Measurements from ENCODE around the gene FHIT. TPM values are rescaled to one million over a fixed set of nuclear protein-coding genes. Genes with fewer than 3 reads are reported as not detected.

Gene FHIT
- total RNA-seq, 4 donors from 2014 or later = 0.72 to 5.2 (median 2.1) TPM

DNA sequence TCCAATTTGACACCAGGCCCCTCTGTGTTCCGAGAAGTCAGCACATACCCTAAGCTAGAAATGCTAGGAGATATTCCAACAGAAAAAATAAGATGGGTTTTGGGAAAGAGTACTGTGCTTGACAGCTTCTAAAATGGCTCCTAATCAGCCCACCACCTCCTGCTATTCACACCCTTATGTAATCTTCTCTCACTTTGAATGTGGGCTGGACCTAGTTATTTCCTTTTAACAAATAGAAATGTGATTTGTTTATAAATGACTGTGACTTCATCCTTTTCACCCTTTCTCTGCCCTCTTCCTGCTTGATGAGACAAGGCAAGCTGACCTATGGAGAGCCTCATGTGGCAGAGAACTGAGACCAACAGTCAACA, 961.1 kb downstream of the FHIT start:
- intact Hi-C loops (cut with DNase I; ENCODE audit: low total_unique reads) = no loop called here
- in situ Hi-C loops (cut with MboI; ENCODE audit: low sequenced_read_pairs in 4 of 4) = no loop called here
- Histone ChIP-seq H3K4me1 (peaks cover 4 to 6% of the 10 kb centered on the region in 2 donors), H3K27ac (no peak overlapping the region), H3K36me3 (no peaks in the 10 kb centered on the region), H3K4me3 (no peak overlapping the region), H3K9me3 (no peaks in the 10 kb centered on the region), H3K27me3 (no peaks in the 10 kb centered on the region)
- no peak for DNase-seq
- TF ChIP-seq POLR2A (IDR thresholded peaks at IDR 0.05) = no peak
- TF ChIP-seq, protein P1, sequence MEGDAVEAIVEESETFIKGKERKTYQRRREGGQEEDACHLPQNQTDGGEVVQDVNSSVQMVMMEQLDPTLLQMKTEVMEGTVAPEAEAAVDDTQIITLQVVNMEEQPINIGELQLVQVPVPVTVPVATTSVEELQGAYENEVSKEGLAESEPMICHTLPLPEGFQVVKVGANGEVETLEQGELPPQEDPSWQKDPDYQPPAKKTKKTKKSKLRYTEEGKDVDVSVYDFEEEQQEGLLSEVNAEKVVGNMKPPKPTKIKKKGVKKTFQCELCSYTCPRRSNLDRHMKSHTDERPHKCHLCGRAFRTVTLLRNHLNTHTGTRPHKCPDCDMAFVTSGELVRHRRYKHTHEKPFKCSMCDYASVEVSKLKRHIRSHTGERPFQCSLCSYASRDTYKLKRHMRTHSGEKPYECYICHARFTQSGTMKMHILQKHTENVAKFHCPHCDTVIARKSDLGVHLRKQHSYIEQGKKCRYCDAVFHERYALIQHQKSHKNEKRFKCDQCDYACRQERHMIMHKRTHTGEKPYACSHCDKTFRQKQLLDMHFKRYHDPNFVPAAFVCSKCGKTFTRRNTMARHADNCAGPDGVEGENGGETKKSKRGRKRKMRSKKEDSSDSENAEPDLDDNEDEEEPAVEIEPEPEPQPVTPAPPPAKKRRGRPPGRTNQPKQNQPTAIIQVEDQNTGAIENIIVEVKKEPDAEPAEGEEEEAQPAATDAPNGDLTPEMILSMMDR (IDR thresholded peaks at IDR 0.05 in 4 of 5, conservative IDR thresholded peaks at IDR 0.05 in 1 of 5) = no peak
- no peak for ATAC-seq

DNA sequence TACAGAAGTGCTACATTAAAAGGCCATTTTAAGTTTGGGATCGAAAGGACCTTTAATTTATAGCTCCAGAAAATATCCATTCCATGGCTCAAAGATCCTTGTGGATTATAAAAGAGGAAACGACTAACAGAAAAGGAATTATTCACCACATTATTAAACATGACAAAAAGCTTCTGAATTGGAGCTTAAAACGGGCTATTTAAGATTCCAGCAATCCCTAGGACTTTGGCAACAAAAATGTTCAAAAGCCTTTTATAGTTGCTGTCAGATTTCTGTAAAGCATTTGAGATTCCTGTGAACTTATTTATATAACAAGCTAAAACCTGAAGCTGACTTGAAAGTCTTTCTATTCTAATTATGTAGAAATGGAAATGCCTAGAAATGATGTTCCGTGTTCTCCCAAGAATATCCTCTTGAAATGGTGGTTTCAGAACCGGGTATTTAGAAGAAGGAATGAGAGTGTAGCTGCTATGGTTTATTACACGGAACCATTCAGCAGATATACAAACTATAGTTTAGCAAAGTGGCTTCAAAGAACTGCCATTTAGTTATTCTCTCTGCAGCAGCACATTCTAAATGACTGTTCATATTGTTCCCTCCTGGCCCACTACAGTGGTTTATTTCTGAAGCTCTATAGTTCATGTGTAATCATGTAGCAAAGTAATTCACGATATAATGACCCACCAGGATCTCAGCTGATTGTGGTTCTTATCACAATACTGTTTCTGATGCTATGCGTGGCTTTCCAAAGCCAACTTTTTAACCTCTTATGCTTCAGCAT, 961.7 kb downstream of the FHIT start:
- TF ChIP-seq POLR2A (IDR thresholded peaks at IDR 0.05) = no peak
- TF ChIP-seq, protein P1 (IDR thresholded peaks at IDR 0.05 in 4 of 5, conservative IDR thresholded peaks at IDR 0.05 in 1 of 5) = no peak
- ATAC-seq (no peak), DNase-seq (no peak)
- H3K4me1 ChIP-seq = peaks cover 2 to 3% of the 10 kb centered on the region in 2 donors
- intact Hi-C loops (cut with DNase I; ENCODE audit: low total_unique reads) (no loop called here), in situ Hi-C loops (cut with MboI; ENCODE audit: low sequenced_read_pairs in 4 of 4) (no loop called here)
- no peaks in the 10 kb centered on the region for H3K27me3 ChIP-seq
- no peak overlapping the region for H3K4me3 ChIP-seq
- no peak overlapping the region for H3K27ac ChIP-seq
- H3K9me3 ChIP-seq = no peaks in the 10 kb centered on the region
- H3K36me3 ChIP-seq = no peaks in the 10 kb centered on the region

DNA sequence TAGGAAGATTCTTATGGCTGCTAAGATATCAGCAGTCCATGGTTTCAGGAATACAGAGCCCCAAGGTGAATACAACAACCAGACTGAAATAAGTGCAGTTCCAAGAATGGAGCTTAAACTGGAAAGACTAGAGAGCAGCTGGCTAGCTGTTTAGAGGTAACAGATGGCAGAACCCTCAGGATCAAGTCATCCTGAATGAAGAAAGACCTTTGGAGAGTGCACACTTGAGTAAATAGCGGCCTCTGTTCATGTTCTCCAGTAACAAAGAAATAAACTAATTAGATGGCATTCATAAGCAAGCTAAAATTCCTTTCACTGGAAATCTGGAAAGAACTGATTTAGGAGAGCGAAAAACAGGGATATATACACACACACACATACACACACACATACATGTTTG, 968.4 kb downstream of the FHIT start:
- no peaks in the 10 kb centered on the region for H3K27me3 ChIP-seq
- in situ Hi-C loops (cut with MboI; ENCODE audit: low sequenced_read_pairs in 4 of 4) (no loop called here), intact Hi-C loops (cut with DNase I; ENCODE audit: low total_unique reads) (no loop called here)
- DNase-seq = no peak
- no peaks in the 10 kb centered on the region for H3K4me1 ChIP-seq
- no peak for ATAC-seq
- H3K4me3 ChIP-seq = no peak overlapping the region
- no peak overlapping the region for H3K27ac ChIP-seq
- H3K9me3 ChIP-seq = no peaks in the 10 kb centered on the region
- no peaks in the 10 kb centered on the region for H3K36me3 ChIP-seq
- TF ChIP-seq, protein P1 (IDR thresholded peaks at IDR 0.05 in 4 of 5, conservative IDR thresholded peaks at IDR 0.05 in 1 of 5) = no peak
- no peak for TF ChIP-seq POLR2A (IDR thresholded peaks at IDR 0.05)

DNA sequence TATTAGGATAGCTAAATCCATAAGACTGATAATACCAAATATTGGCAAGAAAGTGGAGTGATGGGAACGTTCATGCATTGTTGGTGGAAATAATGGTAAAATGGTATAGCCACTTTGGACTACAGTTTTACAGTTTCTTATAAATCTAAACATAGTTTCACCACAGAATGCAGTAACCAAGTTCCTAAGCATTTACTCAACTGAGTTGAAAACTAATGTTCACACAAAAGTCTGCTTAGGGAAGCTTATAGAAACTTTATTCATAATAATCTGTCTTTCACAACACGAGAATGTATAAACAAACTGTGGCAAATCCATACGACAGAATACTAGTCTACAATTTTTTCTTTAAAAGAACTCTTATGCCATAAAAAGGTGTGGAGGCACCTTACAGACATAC, 969.3 kb downstream of the FHIT start:
- no peak overlapping the region for H3K27ac ChIP-seq
- ATAC-seq = no peak

More for the DNA sequence above, 969.3 kb downstream of the FHIT start:
- no peak for DNase-seq
- TF ChIP-seq POLR2A (IDR thresholded peaks at IDR 0.05) = no peak
- TF ChIP-seq, protein P1 (IDR thresholded peaks at IDR 0.05 in 4 of 5, conservative IDR thresholded peaks at IDR 0.05 in 1 of 5) = no peak
- no peaks in the 10 kb centered on the region for H3K27me3 ChIP-seq
- no peaks in the 10 kb centered on the region for H3K4me1 ChIP-seq
- H3K36me3 ChIP-seq = no peaks in the 10 kb centered on the region
- in situ Hi-C loops (cut with MboI; ENCODE audit: low sequenced_read_pairs in 4 of 4) = no loop called here
- H3K9me3 ChIP-seq = no peaks in the 10 kb centered on the region
- H3K4me3 ChIP-seq = no peak overlapping the region
- intact Hi-C loops (cut with DNase I; ENCODE audit: low total_unique reads) = no loop called here
